UCSD-AML1 (cell line): ENCODE measurements around the gene C17orf78.
"Not testable (repeated sequence)": the region's sequence is repeated elsewhere in the genome, so short reads cannot be mapped to it uniquely, and the experiment has no call there.

Experiments
- DNase-seq: peaks from one replicate; lab custom pipeline; 2025; ENCODE audit not compliant: unreplicated experiment; lab: John Stamatoyannopoulos, UW

The C17orf78 gene

DNA sequence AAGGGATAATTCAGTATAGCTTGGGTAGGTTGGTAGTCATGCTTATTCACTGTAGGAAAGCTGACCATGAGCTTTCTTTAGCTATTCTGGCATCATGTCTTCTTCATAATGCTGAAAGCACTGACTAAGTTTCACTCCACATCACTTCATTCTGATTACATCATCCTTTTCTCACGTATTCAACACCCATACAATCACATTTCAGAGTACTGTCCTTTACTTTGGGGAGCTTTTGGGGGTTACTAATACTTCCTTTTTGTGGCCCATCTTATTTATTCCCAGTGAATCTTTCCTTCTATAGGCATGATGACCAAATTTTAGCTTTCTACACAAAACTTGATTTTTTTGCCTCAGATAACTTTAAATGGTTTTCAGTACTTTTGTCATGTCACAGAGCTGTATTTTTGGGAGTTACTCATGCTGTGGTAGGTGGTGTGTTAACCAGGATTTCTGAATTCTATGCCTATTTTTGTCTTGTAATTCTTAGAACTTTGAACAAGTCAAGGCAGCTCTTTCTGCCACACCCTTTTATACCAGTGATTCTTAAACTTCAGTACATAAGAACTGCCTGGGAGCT lies 54.4 kb downstream of the C17orf78 start:
- DNase-seq = no peak

DNA sequence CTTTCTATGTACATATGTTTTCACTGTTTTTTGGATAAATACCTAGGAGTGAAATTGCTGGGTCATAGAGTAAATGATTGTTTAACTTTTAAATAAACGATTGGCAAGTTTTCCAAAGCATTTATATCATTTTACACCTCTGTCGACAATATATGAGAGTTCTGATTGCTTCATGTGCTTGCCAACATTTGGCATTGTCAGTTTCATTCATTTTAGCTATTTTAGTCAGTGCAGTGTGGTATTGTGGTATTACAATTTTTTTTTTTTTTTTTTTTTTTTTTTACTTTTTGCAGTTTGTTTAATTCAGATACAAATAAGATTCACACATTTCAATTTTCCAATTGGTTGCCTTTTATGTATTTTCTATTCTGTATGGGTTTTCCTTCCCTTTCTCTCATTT lies 56.9 kb downstream of the C17orf78 start:
- DNase-seq = no peak

DNA sequence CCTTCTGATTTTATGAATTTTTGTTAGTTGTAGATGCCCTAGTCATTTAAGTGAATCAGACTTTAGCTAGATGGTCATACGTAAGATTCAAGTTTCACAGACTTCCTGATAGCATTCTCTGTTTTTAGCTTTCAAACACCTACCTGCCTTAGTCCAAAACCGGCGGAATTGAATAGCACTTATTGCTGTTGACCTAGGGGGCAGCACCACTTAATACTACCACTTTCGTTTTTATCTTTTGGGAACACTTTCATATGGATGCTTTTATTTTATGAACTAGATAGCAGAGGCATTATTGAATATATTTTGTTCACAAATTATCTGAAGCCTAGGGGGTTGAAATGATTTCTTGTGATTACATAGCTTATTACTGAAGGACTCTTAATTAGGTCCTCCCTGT lies 62.4 kb downstream of the C17orf78 start:
- no peak for DNase-seq

DNA sequence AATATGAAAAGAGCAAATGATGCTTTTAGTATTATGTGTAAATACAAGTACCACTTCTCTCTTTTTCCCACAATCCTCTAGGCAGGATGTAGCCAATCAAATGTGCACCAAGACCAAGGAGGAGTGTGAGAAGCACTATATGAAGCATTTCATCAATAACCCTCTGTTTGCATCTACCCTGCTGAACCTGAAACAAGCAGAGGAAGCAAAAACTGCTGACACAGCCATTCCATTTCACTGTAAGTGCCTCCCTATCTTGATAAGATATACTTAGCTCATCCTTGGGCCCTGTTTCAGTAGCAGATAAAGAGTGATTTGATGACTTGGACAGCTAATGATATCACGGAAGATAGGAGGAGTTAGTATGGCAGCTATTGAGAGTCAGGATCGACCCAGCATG lies 64.6 kb downstream of the C17orf78 start:
- no peak for DNase-seq

DNA sequence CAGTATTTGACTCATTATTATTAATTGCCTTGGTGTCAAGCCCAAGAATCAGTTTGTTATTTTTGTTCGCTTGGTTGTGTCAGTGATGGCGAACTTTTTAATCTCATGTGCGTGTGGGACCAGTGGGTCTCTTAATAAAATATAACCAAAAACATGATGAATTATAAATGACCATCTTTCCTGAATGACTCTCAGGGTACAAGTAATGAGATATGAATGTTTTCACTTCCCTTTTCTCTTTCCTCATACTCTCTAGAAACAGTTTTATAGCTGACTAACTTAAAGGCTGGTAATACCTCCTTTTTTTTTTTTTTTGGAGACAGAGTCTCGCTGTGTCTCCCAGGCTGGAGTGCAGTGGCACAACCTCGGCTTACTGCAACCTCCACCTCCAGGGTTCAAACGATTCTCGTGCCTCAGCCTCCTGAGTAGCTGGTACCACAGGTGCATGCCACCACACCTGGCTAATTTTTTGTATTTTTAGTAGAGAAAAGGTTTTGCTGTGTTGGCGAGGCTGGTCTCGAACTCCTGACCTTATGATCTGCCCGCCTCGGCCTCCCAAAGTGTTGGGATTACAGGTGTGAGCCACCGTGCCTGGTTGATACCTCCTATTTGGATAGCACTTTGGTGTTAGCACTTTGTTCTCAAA lies 65.7 kb downstream of the C17orf78 start:
- not testable (repeated sequence) for DNase-seq
